Measurements from ENCODE around the gene CACNA2D1. TPM values are rescaled to one million over a fixed set of nuclear protein-coding genes. Genes with fewer than 3 reads are reported as not detected.

The CACNA2D1 gene
- total RNA-seq, 1 experiment from 2014 or later, result not detected

- peaks cover 40% of the 10 kb centered on the region for H3K9me3 ChIP-seq (ENCODE audit: low read length)
- H3K27ac ChIP-seq (ENCODE audit: low read length), result no peak overlapping the region
- H3K79me2 ChIP-seq (ENCODE audit: low read length), result no peaks in the 10 kb centered on the region
- H3K4me3 ChIP-seq (ENCODE audit: low read length), result no peak overlapping the region
- no peaks in the 10 kb centered on the region for H3K27me3 ChIP-seq (ENCODE audit: low read length)
- DNase-seq, result no peak
- no peak overlapping the region for H2AFZ ChIP-seq (ENCODE audit: low read length)
- no peak overlapping the region for H3K9ac ChIP-seq (ENCODE audit: low read length)
- no peaks in the 10 kb centered on the region for H4K20me1 ChIP-seq (ENCODE audit: insufficient read depth, low read depth, low read length)
- H3K9me2 ChIP-seq (replicated peaks; ENCODE audit: insufficient read depth, low read length), result no peaks in the 10 kb centered on the region
- no peaks in the 10 kb centered on the region for H3K36me3 ChIP-seq (ENCODE audit: insufficient read depth, low read length)
- no peaks in the 10 kb centered on the region for H3K4me1 ChIP-seq (ENCODE audit: low read length)
- no peak overlapping the region for H3K4me2 ChIP-seq (ENCODE audit: low read depth, low read length, poor library complexity, severe bottlenecking)
Measured at GRCh38 chr7:82202107-82202506, 241.5 kb downstream of the CACNA2D1 start.

GRCh38 chr7:82200601-82201000 lies 243.0 kb downstream of the CACNA2D1 start:
- Histone ChIP-seq H3K4me1 (ENCODE audit: low read length) (no peaks in the 10 kb centered on the region), H3K79me2 (ENCODE audit: low read length) (no peaks in the 10 kb centered on the region), H3K4me2 (ENCODE audit: low read depth, low read length, poor library complexity, severe bottlenecking) (no peak overlapping the region), H4K20me1 (ENCODE audit: insufficient read depth, low read depth, low read length) (no peaks in the 10 kb centered on the region), H3K36me3 (ENCODE audit: insufficient read depth, low read length) (no peaks in the 10 kb centered on the region), H3K27me3 (ENCODE audit: low read length) (no peaks in the 10 kb centered on the region), H3K4me3 (ENCODE audit: low read length) (no peak overlapping the region), H3K9ac (ENCODE audit: low read length) (no peak overlapping the region), H3K9me3 (ENCODE audit: low read length) (peaks cover 42% of the 10 kb centered on the region), H2AFZ (ENCODE audit: low read length) (no peak overlapping the region), H3K27ac (ENCODE audit: low read length) (no peak overlapping the region), H3K9me2 (replicated peaks; ENCODE audit: insufficient read depth, low read length) (no peaks in the 10 kb centered on the region)
- DNase-seq, result no peak

- H3K9me3 ChIP-seq (ENCODE audit: low read length), result peaks cover 24% of the 10 kb centered on the region; the same call in 1 of the 2 replicates
- no peaks in the 10 kb centered on the region for H3K36me3 ChIP-seq (ENCODE audit: insufficient read depth, low read length)
Measured at GRCh38 chr7:82194016-82194643, 249.4 kb downstream of the CACNA2D1 start.

GRCh38 chr7:82188636-82189035 lies 254.9 kb downstream of the CACNA2D1 start:
- Histone ChIP-seq H3K9me3 (ENCODE audit: low read length) (peaks cover 25% of the 10 kb centered on the region), H3K4me1 (ENCODE audit: low read length) (no peaks in the 10 kb centered on the region), H4K20me1 (ENCODE audit: insufficient read depth, low read depth, low read length) (no peaks in the 10 kb centered on the region), H3K4me3 (ENCODE audit: low read length) (no peak overlapping the region), H3K79me2 (ENCODE audit: low read length) (no peaks in the 10 kb centered on the region), H3K27me3 (ENCODE audit: low read length) (no peaks in the 10 kb centered on the region), H3K4me2 (ENCODE audit: low read depth, low read length, poor library complexity, severe bottlenecking) (no peak overlapping the region), H3K27ac (ENCODE audit: low read length) (no peak overlapping the region), H2AFZ (ENCODE audit: low read length) (no peak overlapping the region), H3K36me3 (ENCODE audit: insufficient read depth, low read length) (no peaks in the 10 kb centered on the region), H3K9ac (ENCODE audit: low read length) (no peak overlapping the region), H3K9me2 (replicated peaks; ENCODE audit: insufficient read depth, low read length) (no peaks in the 10 kb centered on the region; the same call in 1 of the 2 replicates)
- DNase-seq, result no peak

More at GRCh38 chr7:82194016-82194643, 249.4 kb downstream of the CACNA2D1 start:
- no peak for DNase-seq
- Histone ChIP-seq H3K4me2 (ENCODE audit: low read depth, low read length, poor library complexity, severe bottlenecking) (no peak overlapping the region), H3K9ac (ENCODE audit: low read length) (no peak overlapping the region), H3K4me3 (ENCODE audit: low read length) (no peak overlapping the region), H2AFZ (ENCODE audit: low read length) (no peak overlapping the region), H3K27ac (ENCODE audit: low read length) (no peak overlapping the region), H4K20me1 (ENCODE audit: insufficient read depth, low read depth, low read length) (no peaks in the 10 kb centered on the region), H3K27me3 (ENCODE audit: low read length) (no peaks in the 10 kb centered on the region), H3K9me2 (replicated peaks; ENCODE audit: insufficient read depth, low read length) (no peaks in the 10 kb centered on the region; the same call in 1 of the 2 replicates), H3K4me1 (ENCODE audit: low read length) (no peaks in the 10 kb centered on the region), H3K79me2 (ENCODE audit: low read length) (no peaks in the 10 kb centered on the region)

- Histone ChIP-seq H3K4me3 (ENCODE audit: low read length) (no peak overlapping the region), H3K4me1 (ENCODE audit: low read length) (no peaks in the 10 kb centered on the region), H3K9ac (ENCODE audit: low read length) (no peak overlapping the region), H3K9me3 (ENCODE audit: low read length) (peaks cover 26% of the 10 kb centered on the region), H3K27ac (ENCODE audit: low read length) (no peak overlapping the region), H3K36me3 (ENCODE audit: insufficient read depth, low read length) (no peaks in the 10 kb centered on the region), H3K4me2 (ENCODE audit: low read depth, low read length, poor library complexity, severe bottlenecking) (no peak overlapping the region), H2AFZ (ENCODE audit: low read length) (no peak overlapping the region), H3K27me3 (ENCODE audit: low read length) (no peaks in the 10 kb centered on the region), H3K9me2 (replicated peaks; ENCODE audit: insufficient read depth, low read length) (no peaks in the 10 kb centered on the region), H3K79me2 (ENCODE audit: low read length) (no peaks in the 10 kb centered on the region), H4K20me1 (ENCODE audit: insufficient read depth, low read depth, low read length) (no peaks in the 10 kb centered on the region)
- DNase-seq, result no peak
Measured at GRCh38 chr7:82185443-82185842, 258.1 kb downstream of the CACNA2D1 start.

- H3K79me2 ChIP-seq (ENCODE audit: low read length), result no peaks in the 10 kb centered on the region
- no peak overlapping the region for H3K9ac ChIP-seq (ENCODE audit: low read length)
- H3K9me2 ChIP-seq (replicated peaks; ENCODE audit: insufficient read depth, low read length), result no peaks in the 10 kb centered on the region
- H2AFZ ChIP-seq (ENCODE audit: low read length), result no peak overlapping the region
- DNase-seq, result no peak
- H3K27ac ChIP-seq (ENCODE audit: low read length), result no peak overlapping the region
- peaks cover 18% of the 10 kb centered on the region for H3K9me3 ChIP-seq (ENCODE audit: low read length)
- H3K4me1 ChIP-seq (ENCODE audit: low read length), result no peaks in the 10 kb centered on the region
- no peaks in the 10 kb centered on the region for H4K20me1 ChIP-seq (ENCODE audit: insufficient read depth, low read depth, low read length)
- no peaks in the 10 kb centered on the region for H3K27me3 ChIP-seq (ENCODE audit: low read length)
- H3K36me3 ChIP-seq (ENCODE audit: insufficient read depth, low read length), result no peaks in the 10 kb centered on the region
- no peak overlapping the region for H3K4me2 ChIP-seq (ENCODE audit: low read depth, low read length, poor library complexity, severe bottlenecking)
- no peak overlapping the region for H3K4me3 ChIP-seq (ENCODE audit: low read length)
Measured at GRCh38 chr7:82183634-82184033, 259.9 kb downstream of the CACNA2D1 start.

GRCh38 chr7:82179311-82179710 lies 264.3 kb downstream of the CACNA2D1 start:
- H2AFZ ChIP-seq (ENCODE audit: low read length), result no peak overlapping the region
- no peaks in the 10 kb centered on the region for H3K9me2 ChIP-seq (replicated peaks; ENCODE audit: insufficient read depth, low read length)
- H4K20me1 ChIP-seq (ENCODE audit: insufficient read depth, low read depth, low read length), result no peaks in the 10 kb centered on the region
- no peak overlapping the region for H3K9ac ChIP-seq (ENCODE audit: low read length)
- H3K4me3 ChIP-seq (ENCODE audit: low read length), result no peak overlapping the region
- H3K4me1 ChIP-seq (ENCODE audit: low read length), result no peaks in the 10 kb centered on the region
- H3K36me3 ChIP-seq (ENCODE audit: insufficient read depth, low read length), result no peaks in the 10 kb centered on the region
- H3K79me2 ChIP-seq (ENCODE audit: low read length), result no peaks in the 10 kb centered on the region
- H3K9me3 ChIP-seq (ENCODE audit: low read length), result peaks cover 8% of the 10 kb centered on the region
- no peak overlapping the region for H3K27ac ChIP-seq (ENCODE audit: low read length)
- no peak overlapping the region for H3K4me2 ChIP-seq (ENCODE audit: low read depth, low read length, poor library complexity, severe bottlenecking)
- no peaks in the 10 kb centered on the region for H3K27me3 ChIP-seq (ENCODE audit: low read length)
- no peak for DNase-seq

- H3K4me2 ChIP-seq (ENCODE audit: low read depth, low read length, poor library complexity, severe bottlenecking), result no peak overlapping the region
- no peak overlapping the region for H3K9ac ChIP-seq (ENCODE audit: low read length)
- no peaks in the 10 kb centered on the region for H3K9me2 ChIP-seq (replicated peaks; ENCODE audit: insufficient read depth, low read length)
- no peak overlapping the region for H2AFZ ChIP-seq (ENCODE audit: low read length)
- no peaks in the 10 kb centered on the region for H3K36me3 ChIP-seq (ENCODE audit: insufficient read depth, low read length)
- DNase-seq, result no peak
- H3K9me3 ChIP-seq (ENCODE audit: low read length), result peaks cover 15% of the 10 kb centered on the region
- H3K4me1 ChIP-seq (ENCODE audit: low read length), result no peaks in the 10 kb centered on the region
- H3K4me3 ChIP-seq (ENCODE audit: low read length), result no peak overlapping the region
- no peaks in the 10 kb centered on the region for H3K27me3 ChIP-seq (ENCODE audit: low read length)
- H3K27ac ChIP-seq (ENCODE audit: low read length), result no peak overlapping the region
- no peaks in the 10 kb centered on the region for H4K20me1 ChIP-seq (ENCODE audit: insufficient read depth, low read depth, low read length)
- no peaks in the 10 kb centered on the region for H3K79me2 ChIP-seq (ENCODE audit: low read length)
Measured at GRCh38 chr7:82175319-82175718, 268.3 kb downstream of the CACNA2D1 start.

Data from Karpas-422 (cell line).